SK-N-SH treated with all-trans-retinoic acid at 6 μM for 48 hours (cell line): ENCODE measurements around the gene ELK4.

Experiments
- ATAC-seq: fragments of 200-7000 bp; cut with Tn5 transposase; 3 replicates; pipeline ENCODE4 v1.9.1; 2020; ENCODE audit warnings: mild to moderate bottlenecking, moderate library complexity
- ARNTL ChIP-seq: fragments of 450-650 bp; formaldehyde crosslinking; IDR thresholded peaks from 2 replicates; pipeline ENCODE4 v1.5.0; 2020; ENCODE audit warnings: low read depth, mild to moderate bottlenecking, moderate library complexity, borderline replicate concordance
- BACH2 ChIP-seq: fragments of 250-450 bp; sonication (Bioruptor Pico); IDR thresholded peaks from 2 replicates; pipeline ENCODE4 v1.9.0; 2021; ENCODE audit warnings: mild to moderate bottlenecking, borderline replicate concordance
- CSDC2 ChIP-seq: fragments of 250-450 bp; sonication (Bioruptor Pico); IDR thresholded peaks from 2 replicates; pipeline ENCODE4 v1.5.0; 2020; ENCODE audit warnings: mild to moderate bottlenecking, moderate library complexity
- ESRRG ChIP-seq: fragments of 250-450 bp; sonication (Bioruptor Pico); IDR thresholded peaks from 2 replicates; pipeline ENCODE4 v1.6.1; 2021; ENCODE audit warnings: mild to moderate bottlenecking
- GLIS3 ChIP-seq: fragments of 250-450 bp; sonication (Bioruptor Pico); IDR thresholded peaks from 2 replicates; pipeline ENCODE4 v1.5.0; 2020; ENCODE audit warnings: mild to moderate bottlenecking, moderate library complexity
- ISL1 ChIP-seq: fragments of 250-450 bp; sonication (Bioruptor Pico); IDR thresholded peaks from 2 replicates; pipeline ENCODE4 v2.1.2; 2022; ENCODE audit warnings: mild to moderate bottlenecking, moderate library complexity
- OSR1 ChIP-seq: fragments of 250-450 bp; sonication (Bioruptor Pico); IDR thresholded peaks from 2 replicates; pipeline ENCODE4 v1.8.0; 2022; ENCODE audit warnings: moderate library complexity, mild to moderate bottlenecking, inconsistent platforms
- PPARA ChIP-seq: fragments of 250-450 bp; sonication (Bioruptor Pico); IDR thresholded peaks from 2 replicates; pipeline ENCODE4 v1.5.0; 2020; ENCODE audit warnings: mild to moderate bottlenecking, borderline replicate concordance
- RARB ChIP-seq: fragments of 250-450 bp; sonication (Bioruptor Pico); IDR thresholded peaks from 2 replicates; pipeline ENCODE4 v1.8.0; 2021; ENCODE audit warnings: mild to moderate bottlenecking, moderate library complexity
- TOX ChIP-seq: fragments of 250-450 bp; sonication (Bioruptor Pico); IDR thresholded peaks from 2 replicates; pipeline ENCODE4 v1.8.0; 2021; ENCODE audit warnings: mild to moderate bottlenecking, moderate library complexity, borderline replicate concordance
- ZC3H10 ChIP-seq: fragments of 250-450 bp; sonication (Bioruptor Pico); IDR thresholded peaks from 2 replicates; pipeline ENCODE4 v1.5.1; 2021; ENCODE audit warnings: mild to moderate bottlenecking, moderate library complexity
- ZFP3 ChIP-seq: fragments of 250-450 bp; sonication (Bioruptor Pico); IDR thresholded peaks from 2 replicates; pipeline ENCODE4 v1.5.0; 2020; ENCODE audit warnings: mild to moderate bottlenecking, moderate library complexity
- ZNF565 ChIP-seq: fragments of 450-650 bp; formaldehyde crosslinking; conservative IDR thresholded peaks from 2 replicates; pipeline ENCODE4 v1.5.0; 2020; ENCODE audit warnings: low read depth, mild to moderate bottlenecking, moderate library complexity
- TF ChIP-seq, protein P1 (sequence below): fragments of 250-450 bp; sonication (Bioruptor Pico); IDR thresholded peaks from 2 replicates; pipeline ENCODE4 v1.8.0; 2021; ENCODE audit warnings: low read depth, mild to moderate bottlenecking, moderate library complexity, borderline replicate concordance
- TF ChIP-seq, protein P2 (sequence below): fragments of 250-450 bp; sonication (Bioruptor Pico); IDR thresholded peaks from 2 replicates; pipeline ENCODE4 v1.8.0; 2020; ENCODE audit warnings: mild to moderate bottlenecking, moderate library complexity, borderline replicate concordance
- TF ChIP-seq, protein P3 (sequence below): fragments of 250-450 bp; sonication (Bioruptor Pico); IDR thresholded peaks from 2 replicates; pipeline ENCODE4 v1.5.0; 2020; ENCODE audit warnings: mild to moderate bottlenecking, moderate library complexity

The ELK4 gene, protein sequence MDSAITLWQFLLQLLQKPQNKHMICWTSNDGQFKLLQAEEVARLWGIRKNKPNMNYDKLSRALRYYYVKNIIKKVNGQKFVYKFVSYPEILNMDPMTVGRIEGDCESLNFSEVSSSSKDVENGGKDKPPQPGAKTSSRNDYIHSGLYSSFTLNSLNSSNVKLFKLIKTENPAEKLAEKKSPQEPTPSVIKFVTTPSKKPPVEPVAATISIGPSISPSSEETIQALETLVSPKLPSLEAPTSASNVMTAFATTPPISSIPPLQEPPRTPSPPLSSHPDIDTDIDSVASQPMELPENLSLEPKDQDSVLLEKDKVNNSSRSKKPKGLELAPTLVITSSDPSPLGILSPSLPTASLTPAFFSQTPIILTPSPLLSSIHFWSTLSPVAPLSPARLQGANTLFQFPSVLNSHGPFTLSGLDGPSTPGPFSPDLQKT

DNA sequence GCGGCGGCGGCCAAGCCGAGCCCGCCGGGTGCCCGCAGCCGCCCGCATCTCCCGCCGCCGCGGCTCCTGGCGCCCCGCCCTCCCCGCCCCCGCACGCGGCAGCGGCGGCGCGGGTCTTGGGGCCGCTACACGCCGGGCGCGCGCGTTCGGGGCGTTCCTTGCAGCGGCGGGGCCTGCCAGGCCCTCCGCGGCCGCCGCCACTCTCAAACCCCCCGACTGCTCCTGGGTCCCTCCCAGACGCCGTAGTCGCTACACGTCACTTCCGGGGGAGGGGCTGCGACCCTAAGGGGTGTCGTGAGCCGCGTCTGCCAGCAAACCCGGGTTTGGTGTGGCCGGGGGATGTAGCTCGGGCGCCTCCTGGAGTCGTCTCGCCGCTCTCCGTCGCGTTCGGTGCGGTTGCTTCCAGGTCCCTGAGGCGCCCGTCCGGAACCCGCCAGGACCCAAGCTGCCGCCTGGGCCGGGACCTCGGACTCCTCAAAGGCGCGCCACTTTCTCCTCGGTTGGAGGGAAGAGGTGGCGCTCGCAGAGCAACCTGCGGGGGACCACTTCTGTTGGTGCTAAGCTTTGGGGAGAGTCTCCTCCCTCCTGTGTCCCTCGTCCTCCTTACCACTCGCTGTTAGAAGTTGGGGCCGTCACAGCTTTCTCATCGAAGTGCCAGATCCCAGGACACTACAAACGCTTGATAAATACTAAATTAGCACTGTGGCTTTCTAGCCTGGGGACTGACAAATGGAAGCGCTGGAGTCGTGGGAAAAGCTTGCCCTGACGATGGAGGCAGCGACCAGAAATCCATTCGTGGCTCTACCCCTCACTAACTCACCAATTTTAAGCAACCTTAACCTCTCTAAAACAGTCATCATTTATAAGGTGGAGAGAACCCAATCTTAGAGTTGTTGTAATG is at the start of gene ELK4:
ELK4 (minus strand) TSS at position 244 of the 901 bp plus-strand sequence. CDS start 8,129 bp downstream, outside the sequence.
- ATAC-seq = peak; percentile 87
- TF ChIP-seq TOX (CRISPR knock-in tag) = 0 out of 2 replicates have a peak, but pooled peaks have one; percentile 22
- TF ChIP-seq, protein P1, sequence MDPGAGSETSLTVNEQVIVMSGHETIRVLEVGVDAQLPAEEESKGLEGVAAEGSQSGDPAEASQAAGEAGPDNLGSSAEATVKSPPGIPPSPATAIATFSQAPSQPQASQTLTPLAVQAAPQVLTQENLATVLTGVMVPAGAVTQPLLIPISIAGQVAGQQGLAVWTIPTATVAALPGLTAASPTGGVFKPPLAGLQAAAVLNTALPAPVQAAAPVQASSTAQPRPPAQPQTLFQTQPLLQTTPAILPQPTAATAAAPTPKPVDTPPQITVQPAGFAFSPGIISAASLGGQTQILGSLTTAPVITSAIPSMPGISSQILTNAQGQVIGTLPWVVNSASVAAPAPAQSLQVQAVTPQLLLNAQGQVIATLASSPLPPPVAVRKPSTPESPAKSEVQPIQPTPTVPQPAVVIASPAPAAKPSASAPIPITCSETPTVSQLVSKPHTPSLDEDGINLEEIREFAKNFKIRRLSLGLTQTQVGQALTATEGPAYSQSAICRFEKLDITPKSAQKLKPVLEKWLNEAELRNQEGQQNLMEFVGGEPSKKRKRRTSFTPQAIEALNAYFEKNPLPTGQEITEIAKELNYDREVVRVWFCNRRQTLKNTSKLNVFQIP (CRISPR knock-in tag) = peak; percentile 72; the same call in 1 of the 2 replicates
- TF ChIP-seq ZC3H10 (CRISPR knock-in tag) = peak; percentile 6; the same call in 1 of the 2 replicates
- no peak for TF ChIP-seq ARNTL (CRISPR knock-in tag)

DNA sequence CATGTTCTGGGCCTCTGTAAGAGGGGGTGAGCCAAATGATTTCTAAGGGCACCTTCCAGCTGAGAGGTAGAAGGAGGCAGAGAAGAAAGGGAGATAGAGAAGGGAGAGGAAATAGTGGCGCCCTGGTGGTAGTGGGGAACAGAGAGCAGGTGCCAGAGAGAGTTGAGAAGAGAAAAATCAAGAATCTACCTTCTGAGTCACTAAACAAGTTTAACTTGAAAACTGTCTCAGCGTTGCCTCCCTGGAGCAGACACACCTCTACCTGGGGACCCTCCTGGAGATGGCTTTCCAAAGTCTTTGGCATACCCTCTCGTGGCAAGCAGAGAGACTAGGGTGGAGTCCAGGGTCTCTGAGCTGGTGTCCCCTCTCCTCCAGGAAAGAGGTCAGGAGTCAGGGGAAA is 49.6 kb upstream of the ELK4 start:
- TF ChIP-seq RARB (CRISPR knock-in tag) (no peak), CSDC2 (no peak), PPARA (no peak), ZFP3 (CRISPR knock-in tag) (no peak), BACH2 (CRISPR knock-in tag) (no peak), ISL1 (CRISPR knock-in tag) (no peak), TOX (CRISPR knock-in tag) (no peak), ZNF565 (CRISPR knock-in tag) (no peak), ZC3H10 (CRISPR knock-in tag) (no peak)
- TF ChIP-seq, protein P2, sequence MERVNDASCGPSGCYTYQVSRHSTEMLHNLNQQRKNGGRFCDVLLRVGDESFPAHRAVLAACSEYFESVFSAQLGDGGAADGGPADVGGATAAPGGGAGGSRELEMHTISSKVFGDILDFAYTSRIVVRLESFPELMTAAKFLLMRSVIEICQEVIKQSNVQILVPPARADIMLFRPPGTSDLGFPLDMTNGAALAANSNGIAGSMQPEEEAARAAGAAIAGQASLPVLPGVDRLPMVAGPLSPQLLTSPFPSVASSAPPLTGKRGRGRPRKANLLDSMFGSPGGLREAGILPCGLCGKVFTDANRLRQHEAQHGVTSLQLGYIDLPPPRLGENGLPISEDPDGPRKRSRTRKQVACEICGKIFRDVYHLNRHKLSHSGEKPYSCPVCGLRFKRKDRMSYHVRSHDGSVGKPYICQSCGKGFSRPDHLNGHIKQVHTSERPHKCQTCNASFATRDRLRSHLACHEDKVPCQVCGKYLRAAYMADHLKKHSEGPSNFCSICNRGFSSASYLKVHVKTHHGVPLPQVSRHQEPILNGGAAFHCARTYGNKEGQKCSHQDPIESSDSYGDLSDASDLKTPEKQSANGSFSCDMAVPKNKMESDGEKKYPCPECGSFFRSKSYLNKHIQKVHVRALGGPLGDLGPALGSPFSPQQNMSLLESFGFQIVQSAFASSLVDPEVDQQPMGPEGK = no peak
- TF ChIP-seq, protein P3, sequence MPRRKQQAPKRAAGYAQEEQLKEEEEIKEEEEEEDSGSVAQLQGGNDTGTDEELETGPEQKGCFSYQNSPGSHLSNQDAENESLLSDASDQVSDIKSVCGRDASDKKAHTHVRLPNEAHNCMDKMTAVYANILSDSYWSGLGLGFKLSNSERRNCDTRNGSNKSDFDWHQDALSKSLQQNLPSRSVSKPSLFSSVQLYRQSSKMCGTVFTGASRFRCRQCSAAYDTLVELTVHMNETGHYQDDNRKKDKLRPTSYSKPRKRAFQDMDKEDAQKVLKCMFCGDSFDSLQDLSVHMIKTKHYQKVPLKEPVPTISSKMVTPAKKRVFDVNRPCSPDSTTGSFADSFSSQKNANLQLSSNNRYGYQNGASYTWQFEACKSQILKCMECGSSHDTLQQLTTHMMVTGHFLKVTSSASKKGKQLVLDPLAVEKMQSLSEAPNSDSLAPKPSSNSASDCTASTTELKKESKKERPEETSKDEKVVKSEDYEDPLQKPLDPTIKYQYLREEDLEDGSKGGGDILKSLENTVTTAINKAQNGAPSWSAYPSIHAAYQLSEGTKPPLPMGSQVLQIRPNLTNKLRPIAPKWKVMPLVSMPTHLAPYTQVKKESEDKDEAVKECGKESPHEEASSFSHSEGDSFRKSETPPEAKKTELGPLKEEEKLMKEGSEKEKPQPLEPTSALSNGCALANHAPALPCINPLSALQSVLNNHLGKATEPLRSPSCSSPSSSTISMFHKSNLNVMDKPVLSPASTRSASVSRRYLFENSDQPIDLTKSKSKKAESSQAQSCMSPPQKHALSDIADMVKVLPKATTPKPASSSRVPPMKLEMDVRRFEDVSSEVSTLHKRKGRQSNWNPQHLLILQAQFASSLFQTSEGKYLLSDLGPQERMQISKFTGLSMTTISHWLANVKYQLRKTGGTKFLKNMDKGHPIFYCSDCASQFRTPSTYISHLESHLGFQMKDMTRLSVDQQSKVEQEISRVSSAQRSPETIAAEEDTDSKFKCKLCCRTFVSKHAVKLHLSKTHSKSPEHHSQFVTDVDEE (CRISPR knock-in tag) = no peak
- ATAC-seq = no peak

DNA sequence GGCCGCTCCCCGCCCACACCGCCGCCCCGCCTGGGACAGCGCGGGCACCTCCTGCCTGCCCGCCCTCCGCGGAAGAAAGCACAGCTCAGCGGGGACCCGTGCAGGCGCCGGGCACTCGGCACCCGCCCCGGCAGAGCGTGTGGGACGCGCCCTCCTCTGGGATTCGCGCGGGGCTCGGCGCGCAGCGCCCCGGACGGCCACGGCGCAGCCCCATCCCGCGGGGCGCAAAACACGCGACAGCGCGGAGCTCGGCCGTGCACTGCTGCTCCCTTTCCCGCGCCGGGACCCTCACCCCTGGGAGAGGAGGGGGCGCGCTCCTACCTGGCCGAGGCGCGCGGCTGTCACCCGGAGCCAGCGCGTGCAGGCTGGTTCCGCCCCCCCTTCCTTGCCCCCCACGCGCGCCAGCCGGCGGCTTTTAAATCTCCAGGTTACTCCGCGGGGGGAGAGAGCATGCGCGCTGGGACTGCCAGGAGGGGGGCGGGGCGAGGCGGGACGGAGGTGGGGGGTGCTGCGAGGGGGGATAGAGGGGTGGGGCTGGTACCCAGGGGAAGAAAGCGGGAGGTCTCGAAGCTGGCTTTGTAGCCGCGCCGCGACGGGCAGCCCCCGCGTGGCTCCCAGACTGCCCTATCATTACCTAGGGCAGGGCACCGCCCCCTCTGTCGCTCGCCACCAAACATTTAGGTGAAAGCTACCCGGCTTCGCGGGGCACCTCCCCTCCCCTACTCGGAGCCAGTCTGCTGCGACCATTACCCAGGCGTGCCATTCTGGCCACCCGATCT is 48.5 kb upstream of the ELK4 start, which contains the start of gene SLC45A3:
SLC45A3 (minus strand) TSS at position 437 of the 779 bp plus-strand sequence. CDS start 15,853 bp downstream, outside the sequence.
- TF ChIP-seq ESRRG (CRISPR knock-in tag) (no peak), GLIS3 (CRISPR knock-in tag) (no peak), ISL1 (CRISPR knock-in tag) (no peak), TOX (CRISPR knock-in tag) (no peak), PPARA (no peak), OSR1 (CRISPR knock-in tag) (no peak), RARB (CRISPR knock-in tag) (no peak)
- TF ChIP-seq, protein P1 (CRISPR knock-in tag) = no peak
- TF ChIP-seq, protein P2 = no peak
- peak; percentile 73 for ATAC-seq
